ENCODE data around the gene PTPRU.

Gene PTPRU

DNA sequence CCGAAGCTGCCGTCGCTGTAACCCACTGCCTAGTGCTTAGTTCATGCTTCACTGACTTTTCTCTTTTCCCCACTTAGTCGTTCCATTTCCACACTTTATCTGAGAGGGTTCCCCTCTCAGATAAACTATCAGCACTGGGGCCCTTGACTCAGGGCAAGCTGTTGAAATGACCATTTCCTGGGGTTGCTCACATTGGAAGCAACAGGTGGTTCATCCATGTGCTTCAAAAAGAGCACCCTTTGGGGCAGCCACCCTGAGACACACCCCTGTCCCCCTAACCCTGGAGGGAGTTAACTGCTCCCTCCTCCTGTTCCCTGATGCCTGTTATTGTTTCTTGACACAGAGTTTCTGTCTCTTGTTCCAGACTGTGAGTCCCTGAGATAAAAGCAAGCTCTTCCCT lies 107.2 kb downstream of the PTPRU start:
- no peak for DNase-seq

DNA sequence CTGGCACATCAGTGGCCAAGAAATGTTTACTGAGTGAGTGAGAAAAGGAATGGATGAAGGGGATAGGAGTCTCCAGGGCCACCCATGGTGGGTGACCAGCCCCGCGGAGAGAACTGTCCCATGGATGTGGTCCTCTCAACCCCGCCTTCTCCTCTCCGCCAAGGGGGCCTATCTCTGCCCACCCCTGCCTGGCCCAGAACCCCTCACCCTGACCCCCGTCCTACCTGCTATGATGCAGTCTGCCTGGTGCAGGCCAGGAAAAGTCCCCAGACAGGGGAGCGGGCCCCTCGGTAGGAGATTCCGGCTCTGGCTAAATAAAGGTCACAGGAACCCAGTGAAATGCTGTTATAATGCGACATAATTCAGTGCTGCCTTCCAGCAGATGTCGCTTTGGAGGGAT lies 107.6 kb downstream of the PTPRU start:
- no peak for DNase-seq

DNA sequence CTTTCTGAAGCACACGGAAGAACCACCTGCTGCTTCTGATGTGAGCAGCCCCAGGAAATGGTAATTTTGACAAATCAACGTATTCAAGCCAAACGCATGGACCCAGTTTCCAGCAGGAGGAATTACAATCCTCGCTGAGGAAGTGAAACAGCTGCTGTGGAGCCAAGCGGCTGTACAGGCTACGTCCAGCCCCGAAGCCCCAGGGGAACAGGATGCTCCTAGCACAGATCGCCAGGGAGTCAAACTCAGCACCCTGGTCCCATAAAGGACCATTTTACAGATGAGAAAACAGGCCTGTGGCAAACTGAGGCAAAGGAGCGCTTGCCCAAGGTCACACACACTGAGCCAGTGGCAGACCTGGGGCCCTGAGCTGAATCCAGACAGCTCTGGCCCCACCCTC lies 108.0 kb downstream of the PTPRU start:
- no peak for DNase-seq

DNA sequence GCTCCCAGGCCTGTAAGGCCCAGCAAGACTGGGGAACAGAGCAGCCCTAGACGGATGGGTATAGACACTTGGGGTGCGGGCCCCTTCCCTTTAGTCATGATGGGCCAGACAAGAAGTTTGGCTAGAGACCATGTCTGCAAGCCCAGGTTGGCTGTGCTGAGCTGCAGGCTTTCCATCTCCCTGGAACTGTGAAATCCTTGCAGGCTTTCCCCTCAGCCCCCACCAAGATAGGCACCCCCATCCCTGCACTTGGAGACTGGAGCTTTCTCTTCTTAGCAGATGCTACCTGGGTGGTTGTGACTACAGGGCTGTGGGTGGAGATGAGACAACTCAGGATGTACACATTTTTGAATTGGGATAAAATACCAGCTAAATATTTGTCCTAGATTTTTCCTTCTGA lies 110.3 kb downstream of the PTPRU start:
- DNase-seq = no peak

DNA sequence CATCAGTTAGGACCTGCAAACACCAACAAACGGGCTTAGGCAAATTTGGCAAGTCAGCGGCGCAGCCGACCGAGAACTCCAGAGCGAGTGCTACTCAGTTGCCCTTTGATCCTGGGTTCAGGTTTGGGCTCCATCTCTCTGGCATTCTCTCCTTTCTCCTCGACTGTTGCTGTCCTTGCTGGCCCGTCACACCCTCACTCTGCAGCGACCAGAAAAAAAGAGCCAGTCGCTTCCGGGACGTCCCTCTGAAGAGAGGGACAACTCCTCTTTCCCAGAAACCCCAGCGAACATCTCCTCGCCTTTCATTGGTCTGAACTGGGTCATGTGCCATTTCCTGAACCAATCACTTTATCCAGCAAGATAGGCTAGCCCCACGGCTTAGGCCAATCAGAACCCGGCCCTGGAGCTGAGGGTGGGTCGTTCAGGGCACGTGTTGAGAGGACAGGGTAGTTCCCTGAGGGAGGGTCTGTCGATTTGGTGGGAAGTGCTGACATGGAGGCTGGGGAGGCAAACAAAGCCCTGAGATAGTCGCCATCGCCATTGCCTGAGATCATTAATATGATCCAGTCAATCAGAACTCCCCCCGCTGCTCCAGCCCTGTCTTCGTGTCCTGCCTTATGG lies 113.7 kb downstream of the PTPRU start:
- no peak for DNase-seq

DNA sequence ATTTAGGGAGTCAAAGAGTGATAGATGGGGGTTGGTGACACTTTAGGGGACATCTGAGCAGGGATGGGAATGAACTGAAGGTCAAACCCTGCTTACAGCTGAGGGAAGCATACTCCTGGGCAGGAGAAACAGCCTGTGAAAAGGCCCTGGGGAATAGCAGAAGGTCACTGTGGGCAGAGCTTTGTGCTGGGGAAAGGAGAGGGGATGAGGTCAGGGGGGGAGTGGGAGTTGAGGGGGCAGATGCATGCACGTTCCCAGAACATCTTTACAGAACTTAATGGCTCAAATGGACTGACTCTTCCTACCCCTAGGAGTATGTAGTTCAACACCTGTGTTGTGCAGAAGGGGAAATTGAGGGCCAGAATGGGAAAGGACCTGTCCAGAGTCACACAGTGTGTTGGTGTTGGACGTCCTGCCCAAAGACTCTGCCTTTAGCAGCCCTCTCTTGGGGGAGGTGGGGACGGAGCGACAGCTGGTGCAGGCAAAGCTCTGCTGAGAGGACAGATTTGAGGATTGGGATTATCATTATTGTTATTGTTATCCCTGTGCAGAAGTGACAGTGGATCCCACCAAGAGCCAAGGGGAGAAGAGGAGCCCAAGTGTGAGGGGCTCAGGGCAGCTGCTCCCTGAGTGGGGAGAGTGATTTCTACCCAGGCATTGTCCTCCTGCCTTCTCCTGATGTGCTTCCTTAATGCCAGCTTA lies 116.5 kb downstream of the PTPRU start:
- DNase-seq = no peak

DNA sequence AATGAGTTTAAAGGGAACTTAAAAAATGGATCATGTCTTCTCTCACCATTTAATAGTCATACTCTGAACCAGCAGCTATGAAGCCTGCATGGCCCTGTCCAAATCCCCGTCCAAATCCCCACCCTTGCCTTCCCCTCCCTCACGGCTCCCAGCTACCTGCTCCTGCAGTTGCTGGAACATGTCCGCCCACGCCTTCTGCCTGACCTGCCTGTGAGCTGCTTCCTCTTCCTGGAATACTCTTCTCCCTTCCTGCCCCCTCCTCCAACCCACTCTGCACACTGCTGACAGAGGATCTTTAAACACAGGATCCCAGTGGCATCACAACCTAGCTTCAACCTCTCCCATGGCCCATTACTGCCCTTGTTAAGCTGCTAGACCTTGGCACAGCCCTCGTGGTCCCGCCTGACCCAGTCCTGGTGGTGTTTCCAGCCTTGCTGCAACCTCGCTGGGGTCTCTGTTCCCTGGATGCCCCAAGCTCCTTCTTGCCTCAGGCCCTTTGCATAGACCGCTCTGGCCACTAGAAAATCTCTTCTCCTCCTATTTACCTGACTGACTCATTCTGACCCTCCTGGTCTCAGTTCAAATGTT lies 118.3 kb downstream of the PTPRU start:
- no peak for DNase-seq

DNA sequence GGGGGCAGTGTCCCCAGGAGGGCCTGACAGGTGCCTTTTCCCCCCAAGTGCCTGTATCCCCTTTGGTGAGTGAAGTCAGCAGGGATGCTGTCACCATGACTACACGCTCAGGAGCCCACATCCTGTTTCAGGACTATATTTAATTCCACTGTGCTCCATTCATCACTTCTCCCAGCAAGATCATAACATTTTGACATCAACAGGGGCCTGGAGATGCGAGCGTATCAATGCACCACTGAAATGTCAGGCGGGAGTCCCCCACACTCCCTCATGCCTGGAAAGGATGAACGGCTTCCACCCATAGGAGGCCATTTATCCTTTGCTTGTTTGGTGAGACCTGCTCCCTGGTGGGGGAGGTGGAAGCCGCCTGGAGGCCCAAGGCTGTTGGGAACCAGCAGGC lies 119.1 kb downstream of the PTPRU start:
- no peak for DNase-seq

DNA sequence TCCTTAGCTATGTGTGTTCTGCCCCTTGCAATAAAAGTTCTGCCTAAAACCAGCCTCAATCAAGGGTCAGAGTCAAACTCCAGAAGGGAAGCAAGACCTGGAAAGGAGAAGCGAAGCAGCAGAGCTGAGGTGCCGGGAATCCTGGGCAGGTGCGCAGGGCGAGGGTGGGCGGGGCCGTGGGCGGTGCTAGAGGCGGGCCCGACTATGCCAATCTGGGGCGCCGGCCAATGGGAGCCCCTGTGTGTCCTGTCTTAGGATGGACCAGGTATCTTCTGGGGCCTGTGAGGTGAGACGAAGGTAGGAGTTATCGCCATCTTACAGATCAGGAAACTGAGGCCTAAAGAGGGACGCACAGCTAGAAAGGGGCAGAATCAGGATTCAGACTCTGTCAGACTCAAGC lies 120.3 kb downstream of the PTPRU start:
- no peak for DNase-seq

DNA sequence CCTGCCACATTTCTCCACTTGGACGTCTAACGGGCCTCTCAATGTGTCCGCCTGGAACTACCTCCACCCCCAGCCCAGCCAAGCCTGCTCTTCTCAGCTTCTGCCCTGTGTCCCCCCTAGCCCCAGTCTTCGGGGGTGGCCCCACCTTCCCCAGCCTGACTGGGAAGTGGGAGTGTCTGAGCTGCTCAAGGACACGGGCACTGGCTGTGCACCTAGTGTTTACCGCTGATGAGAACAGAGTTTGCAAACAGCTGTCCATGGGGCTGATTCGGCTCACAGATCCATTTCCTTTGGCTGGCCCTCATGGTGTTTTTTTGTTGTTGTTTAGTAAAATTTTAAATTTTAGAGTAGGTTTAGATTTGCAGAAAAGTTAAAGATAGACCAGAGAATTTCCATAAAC lies 121.1 kb downstream of the PTPRU start:
- no peak for DNase-seq

DNA sequence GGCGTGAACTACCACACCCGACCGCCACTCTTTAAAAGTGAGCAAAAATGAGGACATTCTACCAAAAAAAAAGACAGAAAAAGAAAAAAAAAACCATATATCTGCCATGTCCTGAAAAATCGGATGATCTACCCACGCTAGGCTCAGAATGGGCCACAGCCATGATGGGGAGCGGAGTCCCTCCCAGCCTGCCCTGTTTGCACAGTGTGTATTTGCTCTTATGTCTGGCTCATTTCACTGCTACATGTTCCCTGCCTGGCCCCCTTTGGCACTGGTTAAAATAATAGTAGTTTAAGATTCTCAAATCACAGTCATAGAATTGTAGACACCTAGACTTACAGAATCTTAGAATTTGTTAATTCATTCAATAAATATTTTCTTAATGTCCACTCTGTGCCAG lies 121.9 kb downstream of the PTPRU start:
- no peak for DNase-seq

DNA sequence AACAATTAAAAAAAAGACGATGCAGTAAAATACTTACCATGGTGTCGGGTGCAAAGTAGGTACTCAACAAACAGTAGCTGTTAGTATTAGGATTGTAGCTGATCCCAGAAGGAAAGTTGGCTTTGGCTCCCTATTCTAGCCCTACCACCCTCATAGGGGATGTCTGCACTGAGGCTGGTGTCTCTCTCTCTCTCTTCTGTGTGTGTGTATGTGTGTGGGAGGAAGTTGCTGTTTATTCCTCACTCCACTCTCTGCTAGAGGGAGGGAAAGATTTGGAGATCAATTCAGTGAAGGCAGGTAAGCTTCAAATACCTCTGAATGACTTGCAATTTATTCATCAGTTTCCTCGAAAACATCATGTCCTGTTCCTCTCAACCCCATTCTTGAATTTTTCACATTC lies 124.4 kb downstream of the PTPRU start:
- no peak for DNase-seq

DNA sequence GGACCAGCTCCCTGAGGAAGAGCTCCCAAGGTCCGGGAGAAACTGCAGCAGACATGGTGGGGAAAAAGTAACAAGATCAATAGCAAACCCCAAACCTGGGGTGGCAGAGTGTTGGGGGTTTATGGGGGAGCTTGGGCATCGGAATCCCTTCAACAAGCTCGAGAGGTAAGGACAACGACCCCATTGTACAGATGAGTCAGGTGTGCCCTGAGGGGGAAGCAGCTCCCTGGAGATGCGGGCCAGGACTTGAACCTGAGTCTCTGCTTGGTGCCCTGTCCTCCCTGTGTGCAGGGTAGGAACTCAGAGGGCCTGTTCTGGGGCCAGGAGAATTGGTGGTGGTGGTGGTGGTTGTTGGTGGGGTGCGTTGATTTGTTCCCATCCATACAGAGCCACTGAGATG lies 125.4 kb downstream of the PTPRU start:
- DNase-seq = no peak

DNA sequence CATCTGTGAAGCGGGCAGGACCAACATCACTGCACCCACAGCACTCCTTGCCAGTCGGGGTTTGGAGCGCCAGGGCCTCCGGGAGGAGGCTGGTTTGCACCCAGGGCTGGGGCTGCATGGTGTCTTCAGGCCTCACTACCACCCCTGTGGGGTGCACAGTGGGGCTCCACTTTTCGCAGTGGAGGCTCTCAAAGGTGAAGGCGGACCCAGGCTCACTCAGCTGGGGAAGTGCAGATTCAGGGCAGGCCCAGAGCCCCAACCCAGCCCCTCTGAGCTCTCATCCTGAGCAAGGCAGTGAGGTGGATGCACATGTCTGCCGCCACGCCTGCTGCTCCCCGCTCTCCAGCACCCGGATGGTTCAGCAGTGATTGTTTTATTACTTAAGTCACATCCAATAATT lies 125.8 kb downstream of the PTPRU start:
- DNase-seq = no peak

DNA sequence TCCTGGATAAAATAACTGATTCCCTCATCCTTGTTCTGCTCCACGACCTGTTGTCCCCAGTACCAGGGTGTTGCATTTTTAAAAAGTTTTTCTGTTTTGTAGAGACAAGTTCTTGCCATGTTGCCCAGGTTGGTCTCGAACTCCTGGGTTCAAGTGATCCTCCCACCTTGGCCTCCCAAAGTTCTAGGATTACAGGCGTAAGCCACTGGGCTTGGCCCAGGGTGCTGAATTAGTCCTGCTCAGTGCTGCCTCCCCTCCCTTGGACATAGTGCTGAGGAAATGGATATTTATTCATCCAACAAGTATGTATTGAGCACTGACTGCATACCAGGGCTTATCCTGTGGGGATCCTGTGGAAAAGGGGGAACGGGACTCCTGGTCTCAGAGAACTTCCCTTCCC lies 126.4 kb downstream of the PTPRU start:
- no peak for DNase-seq

DNA sequence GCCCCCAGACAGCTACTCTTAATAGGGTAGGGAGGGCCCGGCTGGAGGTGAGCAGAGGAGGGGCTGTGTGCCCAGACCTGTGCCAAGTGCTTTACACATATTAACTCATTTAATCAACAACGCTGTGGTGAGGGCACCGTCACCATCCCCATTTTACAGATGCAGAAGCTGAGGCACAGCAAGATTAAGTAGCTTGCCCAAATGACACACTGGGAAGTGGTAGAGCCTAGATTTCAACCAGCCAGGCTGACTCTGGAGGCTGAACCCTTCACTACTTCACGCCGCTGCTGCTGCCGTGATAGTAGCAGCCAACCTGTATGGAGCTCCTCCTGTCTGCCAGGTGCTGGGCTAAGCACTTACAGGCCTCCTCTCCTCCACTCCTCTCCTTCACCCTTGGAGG lies 127.2 kb downstream of the PTPRU start:
- no peak for DNase-seq

DNA sequence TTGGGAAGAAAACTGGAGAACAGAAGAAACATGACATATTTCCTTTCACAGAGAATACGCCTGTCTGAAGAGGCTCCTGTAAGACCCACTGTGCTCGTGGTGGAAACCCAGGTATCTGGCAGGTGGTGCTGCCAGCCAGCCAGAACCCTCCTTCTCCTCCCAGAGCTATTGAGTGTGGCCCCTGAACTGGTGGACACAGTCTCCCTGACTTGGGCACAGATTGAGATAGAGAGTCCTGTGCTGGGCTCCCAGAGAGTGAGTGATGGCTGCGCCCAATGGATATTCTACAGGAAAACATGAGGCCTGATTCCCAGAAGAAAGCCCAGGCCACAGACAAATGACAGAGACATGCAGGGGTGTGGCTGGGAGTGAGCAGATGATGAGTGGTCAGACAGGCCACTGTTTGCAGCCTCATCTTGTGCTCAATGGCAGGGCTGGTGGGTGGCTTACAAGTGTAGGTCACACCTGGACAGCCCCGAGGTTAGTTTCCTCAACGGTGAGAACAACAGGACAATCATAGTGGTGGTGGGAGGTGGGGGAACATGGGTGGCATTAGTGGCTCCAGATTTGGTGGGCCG lies 127.9 kb downstream of the PTPRU start:
- DNase-seq = no peak

DNA sequence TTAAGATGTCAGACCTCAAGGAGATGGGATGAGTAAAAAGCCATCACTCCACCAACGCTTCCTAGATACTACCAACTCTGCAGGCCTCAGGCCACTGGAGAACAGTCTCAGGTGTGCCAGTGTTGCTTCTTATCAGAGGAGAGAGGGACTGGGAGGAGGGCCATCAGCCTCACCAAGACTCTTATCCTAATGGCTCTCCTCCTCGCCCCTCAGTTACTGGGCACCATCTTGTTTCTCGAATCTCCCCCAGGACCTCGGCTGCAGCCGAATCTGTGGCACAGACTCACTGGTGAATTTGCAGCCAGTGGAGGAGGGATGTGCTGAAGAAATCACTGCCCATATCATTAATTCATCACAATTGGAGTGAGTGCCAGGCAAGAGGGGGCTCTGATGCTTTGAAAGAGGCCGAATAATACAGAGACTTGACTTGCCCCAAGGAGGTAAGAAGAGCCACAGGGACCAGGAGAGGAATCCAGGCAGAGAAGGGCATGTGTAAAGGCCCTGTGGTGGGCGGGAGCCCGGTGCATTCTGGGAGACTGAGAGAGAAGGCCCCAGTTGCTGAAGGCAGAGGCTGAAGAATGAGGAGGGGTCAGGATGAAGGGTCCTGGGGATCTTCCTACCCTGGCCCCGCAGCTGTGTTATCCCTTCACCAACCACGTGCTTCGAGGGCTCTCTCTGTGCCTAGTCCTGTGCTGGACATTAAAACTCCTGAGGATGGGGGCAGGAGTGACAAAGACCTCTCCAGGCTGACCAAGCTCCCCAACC lies 129.8 kb downstream of the PTPRU start:
- DNase-seq = no peak

DNA sequence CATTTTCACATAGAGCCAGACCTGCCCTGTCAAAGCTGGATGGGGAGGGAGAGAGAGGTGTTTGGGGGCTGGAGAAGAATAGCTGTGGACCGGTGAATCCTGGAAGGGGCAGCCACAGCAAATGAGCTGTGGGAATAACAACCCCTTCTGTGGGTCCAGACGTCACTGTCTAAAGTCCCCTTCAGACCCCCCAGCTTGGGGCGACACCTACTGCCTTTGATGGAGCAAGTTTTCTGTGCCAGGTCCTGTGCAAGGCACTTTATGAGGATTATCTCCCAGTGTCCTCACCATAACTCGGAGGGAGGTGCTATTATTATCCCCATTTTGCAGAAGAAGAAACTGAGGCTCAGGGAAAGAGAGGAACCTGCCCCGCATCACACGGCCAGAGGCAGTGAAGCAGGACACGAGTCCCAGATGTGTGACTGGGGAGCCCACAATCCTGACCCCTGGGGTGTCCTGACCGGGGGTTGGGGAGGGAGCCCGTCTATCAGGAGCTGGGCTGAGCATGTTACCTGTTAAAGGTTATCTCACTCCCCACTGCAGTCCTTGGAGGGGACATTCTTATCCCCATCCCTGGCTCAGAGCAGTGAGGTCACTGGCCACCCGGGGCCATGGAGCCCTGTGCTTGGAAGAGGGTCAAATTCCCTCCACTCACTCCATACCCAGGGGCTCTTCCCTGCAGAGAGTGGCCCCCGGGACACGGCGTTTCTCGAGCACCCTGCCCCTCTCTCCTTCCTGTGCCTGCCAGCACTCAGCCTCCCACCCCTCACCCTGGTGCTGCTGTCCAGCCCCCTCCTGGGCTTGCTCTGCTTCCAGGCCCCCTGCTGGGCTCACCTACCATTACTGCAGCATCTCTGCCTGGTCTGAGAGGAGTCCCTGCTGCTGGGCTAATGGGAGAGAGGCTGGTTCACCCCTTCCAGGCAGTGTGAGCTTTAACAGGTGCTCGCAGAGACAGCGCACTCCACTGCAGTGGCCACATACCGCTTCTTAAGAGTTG lies 132.9 kb downstream of the PTPRU start:
- DNase-seq = no peak

DNA sequence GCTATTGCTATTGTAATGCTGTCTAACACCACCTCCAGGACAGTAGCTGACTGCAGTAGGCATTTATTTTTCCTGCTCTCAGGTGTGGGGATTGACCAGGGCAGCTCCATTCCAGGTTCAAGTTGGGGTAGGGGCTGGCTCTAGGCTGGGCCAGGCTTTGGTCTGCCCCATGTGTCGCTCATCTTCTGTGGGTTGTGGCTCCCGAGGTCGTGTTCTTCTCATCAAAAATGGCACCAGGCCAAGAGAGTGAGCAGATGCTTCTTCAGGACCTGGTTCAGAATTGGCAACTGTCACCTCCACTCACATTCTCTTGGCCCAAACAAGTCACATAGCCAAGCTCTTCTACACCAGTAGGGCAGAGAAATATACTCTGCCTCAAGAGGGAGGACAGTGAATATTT lies 133.7 kb downstream of the PTPRU start:
- DNase-seq = no peak

DNA sequence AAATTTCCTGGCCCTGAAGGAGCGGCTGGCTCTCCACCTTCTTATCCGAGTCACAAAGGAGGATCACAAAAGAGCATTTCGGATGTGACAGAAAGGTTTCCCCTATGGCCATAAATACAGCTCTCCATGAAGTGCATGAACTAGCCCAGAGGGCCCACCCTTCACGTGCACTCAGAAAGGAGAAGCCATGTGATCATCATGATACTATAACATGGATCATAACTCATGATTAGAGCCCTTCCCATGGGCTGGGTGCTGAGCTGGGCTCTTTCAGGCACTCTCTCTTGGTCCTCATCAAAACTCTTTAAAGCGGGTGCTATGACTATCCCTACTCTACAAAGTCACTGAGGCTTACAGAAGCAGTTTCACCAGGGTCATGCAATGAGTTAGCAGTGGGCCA lies 135.0 kb downstream of the PTPRU start:
- DNase-seq = no peak

DNA sequence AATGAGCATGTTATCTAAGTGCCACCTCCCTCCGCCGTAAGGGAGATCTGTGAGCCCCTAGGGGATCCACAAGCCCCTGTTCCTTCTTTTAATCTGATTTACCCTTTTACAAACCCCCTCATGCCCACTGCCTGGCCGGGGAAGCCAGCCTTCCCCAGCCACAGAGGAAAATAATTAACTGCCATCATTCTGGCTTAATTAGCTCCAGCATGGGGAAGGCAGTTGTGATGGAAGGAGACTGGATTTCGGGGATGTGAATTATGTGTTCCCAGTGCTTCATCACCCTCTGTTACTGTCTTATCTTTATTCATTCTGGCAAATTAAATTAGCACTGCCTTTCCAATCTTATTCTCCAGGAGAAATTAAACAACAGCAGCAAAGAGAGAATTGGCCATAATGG lies 135.8 kb downstream of the PTPRU start:
- no peak for DNase-seq

All from CD4-positive, alpha-beta T cell treated with Interleukin-1 beta for 1 hour (primary cell).